CD1c-positive myeloid dendritic cell (primary cell): ENCODE data around the gene BST1.
A peak's percentile ranks its signal among the peaks of the same experiment; 100 is the strongest.
"Not testable (repeated sequence)": the region's sequence is repeated elsewhere in the genome, so short reads cannot be mapped to it uniquely, and the experiment has no call there.

Experiments used
- DNase-seq: peaks from one replicate; pipeline ENCODE4 v3.0.0-alpha.2; 2016; ENCODE audit errors: extremely low spot score

Gene BST1

DNA sequence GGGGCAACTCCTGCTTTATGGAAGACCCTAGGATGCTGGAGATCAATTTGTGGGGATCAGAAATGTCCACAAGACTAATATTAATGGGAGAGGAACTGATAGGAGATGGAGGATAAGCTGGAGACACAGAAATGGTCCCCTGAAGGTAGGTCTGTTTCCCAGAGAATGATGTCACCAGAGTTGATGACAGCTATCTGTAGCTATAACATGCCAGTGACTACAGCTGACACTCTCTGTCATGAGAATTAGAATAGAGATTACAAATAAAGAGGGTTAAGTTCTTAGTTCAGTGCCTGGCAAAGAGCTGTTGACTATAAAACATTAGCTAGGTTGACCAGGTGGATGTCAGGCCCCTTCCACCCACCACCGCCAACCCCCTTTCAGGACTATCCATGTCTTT, 9.3 kb downstream of the BST1 start:
- DNase-seq: no peak

DNA sequence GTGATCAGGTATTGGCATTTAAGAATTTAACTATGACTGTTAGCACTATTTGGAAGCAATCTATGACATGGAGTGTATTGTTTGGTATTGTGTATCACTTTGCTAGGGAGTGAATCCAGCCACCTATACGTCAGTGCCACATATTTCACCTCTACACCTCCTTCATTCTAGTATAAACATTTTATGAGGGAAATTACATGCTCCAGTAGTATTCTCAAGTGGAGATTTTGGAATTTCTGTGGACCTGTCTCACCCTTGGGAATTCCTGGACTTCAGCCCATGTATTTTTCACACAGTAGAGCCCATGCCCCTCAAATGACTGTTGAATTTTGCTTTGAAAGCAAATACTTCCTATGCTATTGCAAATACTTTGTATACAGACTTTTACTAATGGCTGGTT, 11.3 kb downstream of the BST1 start:
- no peak for DNase-seq

GRCh38 chr4:15714646-15715435, 12.0 kb downstream of the BST1 start:
- DNase-seq: no peak

GRCh38 chr4:15716115-15716514, 13.2 kb downstream of the BST1 start:
- DNase-seq: no peak

DNA sequence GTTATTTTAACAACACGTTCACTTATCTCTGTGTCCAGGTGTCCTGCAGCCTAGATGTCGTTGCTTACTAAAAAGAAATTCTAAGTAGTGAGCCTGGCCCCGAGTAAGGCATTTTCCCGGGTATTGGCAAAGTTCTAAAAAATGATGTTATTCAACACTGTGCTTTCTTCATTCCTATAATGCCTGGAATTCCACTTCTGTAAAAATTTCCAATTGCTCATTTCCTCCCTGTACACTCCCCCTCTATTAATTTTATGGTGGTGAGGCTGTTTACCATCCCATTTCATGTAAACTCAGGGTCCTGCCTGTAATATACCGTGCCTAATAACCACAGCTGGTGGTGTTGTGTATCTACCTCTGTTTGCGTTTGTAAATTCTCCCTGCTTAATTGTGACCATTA, 14.2 kb downstream of the BST1 start:
- no peak for DNase-seq

DNA sequence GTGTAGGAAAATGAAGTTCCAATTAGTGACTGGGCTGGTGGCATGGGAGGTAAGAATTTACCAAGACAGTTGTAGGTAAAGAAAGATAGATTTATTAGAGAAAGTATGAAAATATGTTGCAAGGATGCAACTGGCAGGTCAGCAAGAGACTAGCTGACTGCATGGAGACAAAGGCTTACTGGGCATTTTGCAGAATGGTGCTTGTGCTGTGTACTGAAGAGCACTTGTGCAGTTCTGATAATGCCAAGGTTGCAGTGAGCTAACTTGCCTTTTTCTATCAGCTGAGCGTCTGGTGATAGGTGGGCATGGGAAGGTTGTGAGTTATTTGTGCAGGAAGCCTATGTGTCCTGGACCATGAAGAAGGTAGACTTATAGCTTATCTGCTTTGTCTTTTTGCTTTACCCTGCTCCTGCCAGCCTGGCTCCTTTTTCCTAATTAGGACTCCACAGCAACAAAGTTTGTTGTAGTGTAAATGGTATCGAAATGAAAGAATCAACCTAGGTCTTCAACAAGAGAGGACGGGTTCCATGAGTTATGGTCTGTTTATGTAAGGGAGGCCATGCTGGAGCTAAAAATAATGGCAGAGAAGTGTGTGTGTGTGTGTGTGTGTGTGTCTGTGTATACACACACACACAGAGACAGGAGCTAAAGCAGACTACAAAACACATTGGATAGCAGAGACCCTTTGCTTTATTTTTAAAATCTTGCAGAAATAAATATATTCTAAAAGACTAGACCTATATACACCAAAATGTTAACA, 15.0 kb downstream of the BST1 start:
- no peak for DNase-seq

- DNase-seq: no peak
Observed at GRCh38 chr4:15718465-15718864, 15.6 kb downstream of the BST1 start.

GRCh38 chr4:15718959-15719358, 16.1 kb downstream of the BST1 start:
- DNase-seq: no peak

DNA sequence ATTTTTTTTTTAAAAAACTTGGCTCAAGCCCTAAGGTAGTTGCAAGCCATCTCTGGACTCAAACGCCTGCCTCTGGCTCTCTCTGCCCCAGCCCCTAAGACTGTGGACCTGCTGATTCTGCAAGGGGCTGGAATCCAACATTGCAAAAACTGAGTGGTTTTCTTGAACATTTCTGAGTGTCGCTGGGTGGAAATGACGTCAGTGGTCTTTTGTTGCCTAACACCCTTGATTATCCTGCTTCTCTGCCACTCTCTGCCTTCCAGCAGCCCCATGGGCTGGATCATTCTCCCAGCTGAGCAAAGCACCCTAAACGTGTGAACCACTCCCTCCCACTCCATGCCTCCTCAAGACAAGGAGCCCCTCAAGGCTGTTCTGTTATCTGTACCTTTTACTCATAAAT, 16.6 kb downstream of the BST1 start:
- peak; percentile 24 for DNase-seq

- peak; percentile 41 for DNase-seq
Observed at GRCh38 chr4:15720851-15721250, 18.0 kb downstream of the BST1 start.

DNA sequence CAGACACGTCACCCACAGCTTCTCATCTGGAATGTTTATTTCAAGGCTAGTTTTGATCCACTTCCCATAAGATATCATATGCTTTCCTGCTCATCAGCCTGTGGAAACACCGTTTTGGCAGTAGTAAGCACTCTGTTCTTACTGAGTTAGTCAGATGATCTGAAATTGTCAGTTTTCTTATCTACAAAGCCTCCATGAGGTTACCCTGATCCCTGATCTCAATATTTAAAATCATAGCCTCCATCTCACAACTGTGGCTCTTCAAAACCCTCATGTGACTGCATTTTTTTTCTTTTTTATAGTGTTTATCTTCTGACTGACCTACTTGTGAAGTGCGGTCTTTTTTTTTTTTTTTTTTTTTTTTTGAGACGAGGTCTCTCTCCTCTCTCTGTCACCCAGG, 22.7 kb downstream of the BST1 start:
- DNase-seq: no peak

DNA sequence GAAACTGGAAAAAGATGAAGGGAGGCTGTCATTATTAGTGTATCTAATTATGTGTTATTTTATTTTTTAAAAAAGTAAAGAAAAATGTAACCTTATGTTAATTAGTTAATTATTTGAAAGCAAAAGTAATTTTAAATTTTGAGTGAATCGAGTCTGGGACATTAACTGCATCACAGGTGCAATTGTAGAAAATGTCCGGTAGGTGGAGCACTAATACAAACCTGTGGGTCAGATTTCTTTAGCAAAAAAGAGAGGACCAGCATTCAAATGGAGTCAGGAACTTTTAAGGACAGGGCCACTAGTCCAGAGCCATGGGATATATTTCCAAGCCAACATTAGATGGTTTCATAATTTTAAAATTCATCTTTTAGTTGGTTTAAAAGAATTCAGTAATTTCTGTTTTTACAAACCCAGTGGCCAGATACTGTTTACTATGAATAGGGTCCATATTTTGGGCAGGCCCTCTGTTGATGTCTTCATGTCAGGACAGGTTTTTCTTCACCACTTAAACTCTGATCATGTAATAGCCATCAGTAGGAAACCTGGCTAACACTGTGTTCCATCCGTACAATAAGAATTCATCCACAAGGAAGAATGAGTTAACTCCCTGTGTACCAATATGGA, 27.2 kb downstream of the BST1 start:
- DNase-seq: peak; percentile 74

DNA sequence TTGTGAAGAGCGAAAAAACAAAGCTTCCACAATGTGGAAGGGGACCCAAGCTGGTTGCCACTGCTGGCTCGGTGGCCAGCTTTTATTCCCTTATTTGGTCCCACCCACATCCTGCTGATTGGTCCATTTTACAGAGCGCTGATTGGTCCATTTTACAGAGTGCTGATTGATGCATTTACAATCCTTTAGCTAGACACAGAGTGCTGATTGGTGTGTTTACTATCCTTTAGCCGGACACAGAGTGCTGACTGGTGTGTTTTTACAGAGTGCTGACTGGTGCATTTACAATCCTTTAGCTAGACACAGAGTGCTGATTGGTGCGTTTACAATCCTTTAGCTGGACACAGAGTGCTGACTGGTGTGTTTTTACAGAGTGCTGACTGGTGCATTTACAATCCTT, 30.2 kb downstream of the BST1 start:
- not testable (repeated sequence) for DNase-seq

GRCh38 chr4:15735536-15735935, 32.7 kb downstream of the BST1 start:
- DNase-seq: no peak

DNA sequence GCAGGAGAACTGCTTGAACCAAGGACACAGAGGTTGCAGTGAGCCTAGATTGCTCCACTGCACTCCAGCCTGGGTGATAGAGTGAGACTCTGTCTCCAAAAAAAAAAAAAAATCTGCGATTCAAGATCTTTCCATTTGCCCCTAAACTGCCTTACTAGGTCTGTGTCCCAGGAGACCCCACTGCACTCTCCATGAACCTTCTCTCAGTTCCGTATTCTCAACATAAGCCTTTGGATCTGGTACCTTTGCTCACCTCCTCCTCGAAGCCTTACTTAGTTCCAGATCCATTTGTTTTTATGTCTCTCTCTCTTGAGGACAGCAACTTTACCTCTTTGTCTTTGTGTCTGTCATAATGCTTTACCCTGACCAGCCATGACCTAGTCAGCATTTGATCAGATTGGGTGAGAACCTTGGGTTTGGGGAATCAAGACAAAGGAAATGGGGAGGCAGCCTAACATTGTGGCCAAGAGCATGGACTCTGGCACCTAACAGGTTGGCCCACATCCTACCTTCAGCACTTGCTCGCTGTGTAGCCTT, 33.7 kb downstream of the BST1 start:
- DNase-seq: no peak

DNA sequence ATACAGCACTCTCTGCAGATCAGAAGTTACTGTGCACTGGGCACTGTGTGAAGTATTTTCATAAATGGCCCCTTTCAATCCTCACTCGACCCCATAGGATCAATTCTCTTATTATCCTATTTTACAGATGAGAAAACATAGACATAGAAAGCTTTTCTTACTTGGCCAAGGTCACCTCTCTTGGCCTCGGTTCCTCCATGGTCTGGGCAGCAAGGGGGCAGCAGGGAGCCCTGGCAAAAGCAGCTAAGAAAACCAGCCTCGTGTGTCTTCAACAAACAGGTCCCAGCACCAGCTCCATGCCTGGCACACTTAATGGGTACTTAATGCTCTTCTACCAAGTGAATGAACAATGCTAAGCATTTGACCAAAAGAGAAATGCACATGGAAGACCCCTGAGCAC, 34.4 kb downstream of the BST1 start:
- no peak for DNase-seq

DNA sequence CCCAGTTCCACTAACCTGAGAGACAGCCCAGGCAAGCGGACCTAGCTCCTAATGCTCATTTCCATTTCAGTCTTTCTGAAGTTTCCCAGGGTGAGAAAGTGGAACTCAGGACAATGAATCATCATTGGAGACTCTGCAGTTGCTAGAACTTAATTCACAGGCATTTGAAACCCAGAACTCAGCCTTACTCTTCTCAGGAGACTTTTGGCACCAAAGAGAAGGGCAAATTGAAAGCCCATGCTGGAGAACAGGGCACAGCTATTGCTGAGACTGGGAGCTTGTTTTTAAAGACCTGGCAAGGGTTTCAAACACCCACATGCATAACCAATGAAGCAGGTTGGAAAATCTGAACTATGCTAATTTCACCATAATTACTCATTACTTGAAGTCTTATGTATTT, 36.0 kb downstream of the BST1 start:
- DNase-seq: no peak

GRCh38 chr4:15740764-15741404, 38.0 kb downstream of the BST1 start:
- no peak for DNase-seq

- no peak for DNase-seq
Observed at GRCh38 chr4:15742083-15742582, 39.3 kb downstream of the BST1 start.

- no peak for DNase-seq
Observed at GRCh38 chr4:15742637-15743036, 39.8 kb downstream of the BST1 start.

DNA sequence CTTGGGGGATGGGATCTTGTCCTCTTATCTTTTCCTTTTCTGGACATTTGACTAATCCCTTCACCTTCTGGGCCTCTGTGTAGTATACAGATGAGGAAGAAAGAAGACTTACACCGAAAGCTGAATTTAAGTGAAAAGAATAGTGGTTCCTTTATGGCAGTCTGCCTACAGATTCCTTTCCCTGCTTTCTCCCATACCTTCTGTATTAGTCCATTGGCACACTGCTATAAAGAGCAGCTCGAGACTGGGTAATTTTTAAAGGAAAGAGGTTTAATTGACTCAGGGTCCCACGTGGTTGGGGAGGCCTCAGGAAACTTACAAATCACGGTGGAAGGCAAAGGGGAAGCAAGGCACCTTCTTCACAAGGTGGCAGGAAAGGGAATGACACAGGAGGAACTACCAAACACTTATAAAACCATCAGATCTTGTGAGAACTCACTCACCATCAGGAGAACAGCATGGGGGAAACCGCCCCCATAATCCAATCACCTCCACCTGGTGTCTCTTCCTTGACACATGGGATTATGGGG, 41.2 kb downstream of the BST1 start:
- DNase-seq: no peak

DNA sequence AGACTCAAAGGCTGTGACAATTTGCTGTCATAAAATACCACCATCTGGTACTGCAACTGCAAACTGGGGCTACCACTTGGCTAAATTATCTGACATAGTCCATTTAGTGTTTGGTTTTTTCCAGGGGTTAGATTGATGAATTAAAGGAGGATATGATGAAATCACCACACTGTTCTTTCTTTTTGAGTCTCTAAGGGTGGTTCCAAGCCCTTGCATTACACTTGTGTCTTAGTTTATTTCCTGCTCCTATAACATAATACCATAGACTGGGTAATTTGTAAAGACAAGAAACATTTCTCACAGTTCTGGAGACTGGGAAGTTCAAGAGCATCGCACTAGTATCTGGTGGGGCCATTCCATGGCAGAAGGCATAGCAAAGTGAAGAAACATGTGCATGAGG, 43.2 kb downstream of the BST1 start:
- DNase-seq: no peak
